KG1 (cell line): ENCODE results near the gene SEC14L1.

Source experiments
- DNase-seq: peaks from one replicate; lab custom pipeline; 2025; lab: John Stamatoyannopoulos, UW

SEC14L1 gene

DNA sequence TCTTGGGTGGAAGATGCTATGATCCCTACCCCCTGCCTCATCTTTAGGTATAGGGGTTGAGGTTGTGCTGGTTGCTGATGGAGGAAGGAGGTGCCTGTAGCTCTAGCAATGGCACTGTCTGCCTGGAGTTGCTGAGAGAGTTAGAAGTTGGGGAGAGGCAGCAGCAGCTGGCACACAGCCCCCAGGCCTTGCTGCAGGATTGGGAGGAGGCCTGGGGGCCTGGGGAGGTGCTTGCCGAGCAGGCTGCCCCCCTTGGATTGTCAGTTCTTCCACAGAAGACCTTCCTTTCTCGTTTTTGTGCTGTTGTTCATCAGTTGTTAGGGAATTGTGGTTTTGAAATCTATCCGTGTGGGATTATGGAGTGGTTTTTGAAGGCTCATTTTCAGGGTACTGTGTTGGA lies 52.9 kb downstream of the SEC14L1 start:
- no peak for DNase-seq

DNA sequence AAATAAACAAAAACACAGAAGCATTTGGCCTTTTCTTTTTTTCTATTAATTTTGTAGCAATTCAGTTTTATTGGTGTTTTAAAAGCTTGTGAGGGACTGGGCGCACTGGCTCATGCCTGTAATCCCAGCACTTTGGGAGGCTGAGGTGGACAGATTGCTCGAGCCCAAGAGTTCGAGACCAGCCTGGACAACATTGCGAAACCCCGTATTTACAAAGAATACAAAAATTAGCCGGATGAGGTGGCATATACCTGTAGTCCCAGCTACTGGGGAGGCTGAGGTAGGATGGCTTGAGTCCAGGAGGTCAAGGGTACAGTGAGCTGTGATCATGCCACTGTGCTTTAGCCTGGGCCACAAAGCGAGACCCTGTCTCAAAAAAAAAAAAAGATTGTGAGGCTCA lies 53.4 kb downstream of the SEC14L1 start:
- DNase-seq = no peak

DNA sequence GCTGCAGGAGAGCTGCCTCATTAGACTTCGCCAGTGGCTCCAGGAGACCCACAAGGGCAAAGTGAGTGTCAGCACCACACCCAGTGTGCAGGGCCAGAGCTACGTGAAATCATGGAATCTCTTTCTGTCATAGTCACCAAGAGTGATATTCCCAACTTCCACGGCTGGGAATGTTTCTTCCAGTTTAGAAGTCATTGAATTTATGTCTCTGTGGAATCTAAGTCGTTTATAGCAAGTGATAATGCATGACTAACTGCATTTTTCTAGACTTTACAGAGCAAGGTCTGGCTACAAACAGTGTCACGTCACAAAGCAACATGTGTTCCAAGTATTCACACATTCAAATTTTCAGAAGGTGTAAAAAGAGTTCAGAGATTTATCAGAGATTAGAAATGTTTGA lies 55.5 kb downstream of the SEC14L1 start:
- no peak for DNase-seq

DNA sequence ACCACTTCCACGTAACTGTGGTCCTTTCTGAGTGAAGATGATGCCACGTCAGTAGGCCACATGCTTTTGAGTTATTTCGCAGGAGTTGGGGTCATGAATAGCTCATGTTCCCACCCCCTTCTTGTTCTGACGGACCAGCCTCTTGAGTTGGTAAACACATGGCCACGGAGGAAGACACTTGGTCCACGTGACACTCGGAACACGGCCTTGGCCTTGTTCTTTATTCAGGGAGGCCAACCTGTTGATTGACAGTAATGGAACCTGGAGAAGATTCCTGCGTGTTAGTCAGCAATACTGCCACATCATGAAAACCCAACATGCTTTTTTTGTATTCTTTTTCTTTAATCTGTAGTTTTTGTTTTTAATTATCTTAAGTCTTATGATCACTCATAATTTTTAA lies 56.3 kb downstream of the SEC14L1 start:
- no peak for DNase-seq

DNA sequence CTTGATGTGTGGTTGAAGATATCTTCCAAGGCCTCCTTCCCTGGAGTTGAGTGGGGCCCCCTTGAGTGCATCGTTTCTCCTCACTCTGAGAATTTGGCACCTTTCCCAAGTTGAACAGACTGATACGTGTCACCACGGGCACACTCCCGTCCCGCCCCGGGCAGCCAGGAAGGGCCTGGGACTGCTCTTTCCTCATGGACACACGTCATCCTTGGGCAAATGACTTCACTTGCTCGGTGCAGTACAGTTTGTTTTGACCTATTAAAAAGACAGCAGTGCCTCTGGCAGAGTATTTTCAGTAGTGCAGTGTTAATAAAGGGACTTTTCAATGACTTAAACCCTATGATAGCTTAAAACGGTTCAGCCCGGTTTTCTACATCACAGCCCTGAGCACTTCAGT lies 59.9 kb downstream of the SEC14L1 start:
- no peak for DNase-seq

DNA sequence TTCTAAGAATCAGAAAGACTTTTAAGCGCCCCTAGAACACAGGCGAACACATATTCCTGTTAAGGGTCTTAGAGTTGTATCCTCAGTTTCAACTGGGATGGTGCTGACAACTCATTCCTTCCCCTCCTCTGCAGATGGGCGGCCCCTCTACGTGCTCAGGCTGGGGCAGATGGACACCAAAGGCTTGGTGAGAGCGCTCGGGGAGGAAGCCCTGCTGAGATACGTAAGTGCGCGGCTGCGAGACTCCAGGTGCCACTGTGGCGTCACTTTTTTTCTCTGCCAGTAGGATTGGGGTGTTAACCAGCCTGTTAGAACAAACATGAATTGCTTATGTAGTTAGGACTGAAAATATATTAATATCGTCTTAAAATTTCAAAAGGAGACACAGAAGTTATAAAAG lies 62.7 kb downstream of the SEC14L1 start:
- no peak for DNase-seq

DNA sequence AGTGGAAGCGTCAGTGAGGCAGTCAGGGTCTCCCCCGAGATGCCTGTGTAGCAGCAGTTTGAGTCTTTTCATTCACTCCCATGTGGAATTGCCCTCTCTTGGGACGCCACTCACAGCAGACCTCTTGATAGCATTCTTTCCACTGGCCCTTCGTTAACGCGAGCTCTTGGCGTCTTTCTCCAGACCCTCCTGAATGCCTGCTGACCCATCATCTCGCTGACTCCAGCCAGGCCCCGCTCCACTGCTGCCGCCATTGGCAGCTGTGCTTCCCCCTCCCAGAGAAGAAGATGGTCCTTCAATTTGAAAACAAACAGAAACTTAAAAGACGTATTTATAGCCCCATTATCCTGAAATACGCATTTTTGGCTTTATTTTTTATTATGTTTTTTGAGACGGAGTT lies 63.1 kb downstream of the SEC14L1 start:
- no peak for DNase-seq

DNA sequence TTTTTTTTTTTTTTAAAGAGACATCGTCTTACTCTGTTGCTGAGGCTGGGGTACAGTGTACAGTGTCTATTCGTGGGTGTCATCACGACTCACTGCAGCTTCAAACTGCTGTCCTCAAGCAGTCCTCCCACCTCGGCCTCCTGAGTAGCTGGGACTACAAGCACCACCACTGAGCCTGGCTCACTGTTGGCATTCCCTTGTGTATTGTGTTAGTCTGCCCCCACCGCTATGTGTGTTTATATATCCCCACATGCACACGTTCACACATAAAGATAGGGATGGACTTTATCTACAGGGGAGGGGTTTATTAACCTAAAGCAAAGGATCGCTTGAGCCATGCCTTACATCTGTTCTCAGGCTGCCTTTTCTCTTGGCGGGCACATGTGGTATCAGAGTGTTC lies 63.8 kb downstream of the SEC14L1 start:
- DNase-seq = no peak

DNA sequence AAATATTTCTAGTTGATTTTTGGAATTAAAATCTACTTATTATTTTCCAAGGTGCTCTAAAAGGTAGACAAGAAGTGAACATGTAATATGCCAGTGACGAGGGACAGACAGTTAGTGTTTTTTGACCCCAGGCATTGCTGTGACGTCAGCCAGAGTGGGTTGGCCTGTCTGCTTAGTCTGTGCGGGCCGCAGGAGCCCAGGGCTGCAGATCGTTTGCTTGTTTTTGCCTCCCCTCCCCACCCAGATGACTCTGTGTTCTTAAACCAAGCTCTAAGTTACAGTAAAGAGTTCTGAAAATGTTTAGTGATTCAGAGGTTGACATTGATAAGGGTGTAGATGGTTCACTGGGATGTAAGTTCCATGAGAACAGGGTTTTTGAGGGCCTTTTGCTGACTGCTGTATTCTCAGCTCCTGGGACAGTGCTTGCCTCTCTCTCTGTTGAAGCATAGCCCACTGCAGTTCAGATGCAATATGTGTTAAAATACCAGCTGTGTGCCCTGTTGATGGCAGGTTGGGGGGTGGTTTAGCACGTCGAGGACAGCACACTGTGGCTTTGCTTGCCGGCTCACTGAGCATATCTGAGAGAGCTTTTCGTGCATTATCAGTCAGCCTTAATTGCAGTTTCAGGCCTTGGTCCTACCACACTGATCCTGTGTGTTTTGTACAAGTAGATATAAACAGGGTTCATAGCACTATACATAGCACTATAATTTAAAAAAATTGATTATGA lies 64.8 kb downstream of the SEC14L1 start:
- DNase-seq = no peak

DNA sequence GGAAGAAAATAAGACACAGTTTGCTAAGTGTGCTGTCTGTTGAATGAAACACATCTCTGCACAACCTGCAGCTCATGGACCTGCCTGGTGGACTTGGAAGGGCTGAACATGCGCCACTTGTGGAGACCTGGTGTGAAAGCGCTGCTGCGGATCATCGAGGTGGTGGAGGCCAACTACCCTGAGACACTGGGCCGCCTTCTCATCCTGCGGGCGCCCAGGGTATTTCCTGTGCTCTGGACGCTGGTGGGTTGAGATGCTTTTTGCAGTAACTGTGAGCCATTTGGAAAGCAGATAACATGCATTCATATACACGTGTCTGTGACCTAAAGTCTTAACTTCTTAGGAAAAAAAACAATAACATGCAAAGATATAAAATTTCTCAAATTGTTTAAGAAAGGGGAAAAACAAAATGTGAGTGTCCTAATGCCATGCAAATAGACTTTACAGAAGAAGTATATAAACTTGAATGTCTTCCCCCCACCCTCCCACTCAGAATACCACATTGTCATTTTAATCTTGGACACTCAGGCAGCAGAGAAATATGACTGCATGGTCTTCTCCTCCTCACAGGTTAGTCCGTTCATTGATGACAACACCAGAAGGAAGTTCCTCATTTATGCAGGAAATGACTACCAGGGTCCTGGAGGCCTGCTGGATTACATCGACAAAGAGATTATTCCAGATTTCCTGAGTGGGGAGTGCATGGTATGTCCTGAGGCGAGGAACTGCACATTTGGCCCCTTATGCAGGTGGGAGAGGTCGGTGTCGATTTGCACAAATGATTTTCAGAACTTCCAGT lies 65.6 kb downstream of the SEC14L1 start:
- DNase-seq = peak; percentile 15

DNA sequence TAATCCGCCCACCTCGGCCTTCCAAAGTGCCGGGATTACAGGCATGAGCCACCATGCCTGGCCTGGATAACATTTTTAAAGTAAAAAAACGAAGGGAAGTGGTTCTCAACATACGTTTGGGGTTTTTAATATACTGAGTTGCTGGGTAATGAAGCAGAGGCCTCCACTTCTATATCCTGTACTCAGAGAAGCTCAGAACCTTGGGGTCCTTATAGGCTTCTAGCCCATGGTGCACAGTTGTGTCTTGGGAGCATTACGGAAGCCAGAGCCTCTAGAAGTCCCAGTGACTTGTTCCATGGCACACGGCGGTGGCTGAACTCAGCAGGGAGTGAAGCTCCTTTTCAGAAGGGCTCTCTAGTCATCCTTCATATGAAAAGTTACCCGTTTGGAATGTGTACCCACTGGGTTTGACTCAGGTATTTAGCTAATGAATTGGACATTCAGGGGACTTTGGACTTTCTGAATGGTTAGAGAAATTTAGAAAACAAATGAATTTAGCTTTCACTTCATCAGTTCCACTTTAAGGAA lies 67.0 kb downstream of the SEC14L1 start:
- no peak for DNase-seq

DNA sequence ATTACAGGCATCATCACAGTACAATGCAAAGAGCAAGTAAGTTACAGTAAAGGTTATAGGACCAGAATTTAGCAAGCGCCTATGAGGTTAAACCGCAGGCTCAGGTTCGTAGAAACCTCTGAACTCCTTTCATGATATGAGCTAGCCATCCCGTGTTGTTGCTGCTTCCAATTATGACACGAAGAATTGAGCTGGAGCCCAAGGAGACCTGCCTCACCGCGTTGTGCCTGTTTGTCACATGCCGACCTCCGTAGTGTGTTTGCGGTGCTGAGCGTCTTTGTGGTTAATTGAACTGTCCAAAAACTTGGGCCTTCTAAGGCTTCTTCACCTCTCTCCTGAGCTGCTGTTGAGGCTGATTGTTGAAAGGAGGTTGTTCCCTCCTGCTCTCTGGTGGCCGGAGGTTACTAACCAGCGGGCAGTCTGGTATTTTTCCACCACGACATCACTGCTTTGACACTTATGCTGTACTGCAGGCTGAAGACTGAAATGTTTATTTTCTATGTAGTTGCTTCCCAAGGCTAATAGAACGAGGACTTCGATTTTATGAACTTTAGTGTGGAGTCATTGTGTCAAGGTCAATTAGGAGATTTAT lies 67.5 kb downstream of the SEC14L1 start:
- DNase-seq = no peak

DNA sequence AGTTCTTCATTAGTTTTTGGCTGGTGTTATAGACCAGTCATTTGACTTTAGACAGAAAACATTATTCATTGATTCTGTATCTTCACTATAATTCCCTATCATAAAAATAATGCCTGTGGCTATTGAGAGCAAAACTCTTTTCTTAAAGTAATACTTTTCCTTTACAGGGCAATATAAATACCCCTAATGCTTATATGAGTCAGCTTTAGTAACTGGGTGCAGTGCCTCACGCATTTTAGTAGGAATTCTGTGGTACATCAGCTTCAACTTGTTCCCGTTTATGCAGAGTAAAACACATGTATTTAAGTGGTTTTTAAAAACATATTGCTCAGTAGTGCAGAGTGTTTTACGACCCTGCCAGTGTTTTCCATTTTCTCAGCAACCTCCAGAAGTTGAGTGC lies 68.1 kb downstream of the SEC14L1 start:
- DNase-seq = no peak

DNA sequence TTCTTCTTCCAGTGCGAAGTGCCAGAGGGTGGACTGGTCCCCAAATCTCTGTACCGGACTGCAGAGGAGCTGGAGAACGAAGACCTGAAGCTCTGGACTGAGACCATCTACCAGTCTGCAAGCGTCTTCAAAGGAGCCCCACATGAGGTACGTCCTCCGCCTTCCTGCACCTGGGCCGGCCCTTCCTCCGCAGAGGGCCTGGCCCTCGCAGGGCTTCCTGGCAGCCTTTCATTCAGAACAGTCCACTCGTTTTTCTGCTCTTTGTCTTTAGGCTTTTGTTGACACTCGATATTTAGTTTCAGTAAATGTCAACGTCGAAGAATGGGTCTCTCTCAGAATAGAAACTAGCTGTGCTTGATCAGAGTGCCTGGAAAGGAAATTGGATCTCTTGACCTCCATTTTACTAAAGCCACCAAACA lies 68.6 kb downstream of the SEC14L1 start:
- no peak for DNase-seq

DNA sequence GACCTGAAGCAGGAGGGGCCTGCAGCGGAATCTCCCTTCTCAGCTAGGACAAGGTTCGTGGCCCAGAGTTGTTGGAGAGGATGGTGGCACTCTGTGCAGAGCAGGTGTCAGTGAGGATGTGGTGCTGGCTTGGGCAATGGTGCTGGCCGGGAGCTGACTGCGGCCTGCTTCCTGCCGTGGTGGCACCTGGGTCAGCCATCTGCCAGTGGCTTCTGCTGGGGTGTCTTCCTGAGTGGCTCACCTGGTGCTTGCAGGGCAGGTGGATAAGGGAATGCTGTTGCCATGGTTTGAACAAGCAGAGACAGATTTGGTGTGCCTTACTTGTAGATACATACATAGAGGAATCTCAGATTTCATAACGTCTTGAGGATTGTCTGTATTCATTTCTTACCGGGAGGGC lies 69.6 kb downstream of the SEC14L1 start:
- no peak for DNase-seq

DNA sequence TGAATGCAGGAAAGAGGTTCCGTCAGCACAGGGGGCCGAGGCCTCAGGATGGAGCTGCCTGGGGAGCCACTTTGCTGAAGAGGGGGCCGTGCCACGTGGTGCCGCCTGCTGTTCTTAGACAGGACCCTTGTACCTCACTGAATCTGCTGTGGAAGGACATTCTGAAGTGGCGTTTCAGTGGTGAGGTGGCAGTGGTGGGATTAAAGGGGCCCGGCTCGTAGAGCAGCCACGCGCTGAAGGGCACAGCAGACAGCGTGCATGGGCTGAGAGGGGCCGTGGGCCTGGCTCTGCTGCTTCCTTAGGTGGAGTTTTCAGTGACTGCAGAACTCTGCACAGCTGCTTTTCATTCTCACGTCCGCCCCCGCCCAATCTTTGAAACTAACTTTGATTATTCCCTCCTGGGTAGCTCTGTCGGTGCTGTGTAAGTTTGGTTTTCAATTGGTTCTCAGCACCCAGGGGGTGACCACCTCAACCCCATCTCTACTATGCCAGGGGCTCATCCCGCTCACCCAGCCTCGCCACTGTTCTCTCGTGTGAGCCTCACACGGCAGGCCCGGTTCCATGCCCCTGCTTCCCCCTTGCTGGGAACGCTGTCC lies 70.3 kb downstream of the SEC14L1 start:
- DNase-seq = no peak

DNA sequence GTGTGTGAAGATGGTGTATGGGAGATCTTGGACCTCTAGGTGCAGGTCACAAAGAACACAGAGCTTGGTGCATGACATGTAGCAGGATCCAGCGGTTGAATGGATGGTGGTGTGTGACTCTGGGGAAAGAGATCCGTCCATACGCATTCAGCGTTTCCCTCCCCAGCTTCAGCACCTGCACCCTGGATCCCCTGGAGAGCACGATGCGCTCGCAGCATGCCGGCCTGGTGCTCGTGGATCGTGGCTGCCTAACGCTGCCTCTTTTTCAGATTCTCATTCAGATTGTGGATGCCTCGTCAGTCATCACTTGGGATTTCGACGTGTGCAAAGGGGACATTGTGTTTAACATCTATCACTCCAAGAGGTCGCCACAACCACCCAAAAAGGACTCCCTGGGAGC lies 70.9 kb downstream of the SEC14L1 start:
- no peak for DNase-seq

DNA sequence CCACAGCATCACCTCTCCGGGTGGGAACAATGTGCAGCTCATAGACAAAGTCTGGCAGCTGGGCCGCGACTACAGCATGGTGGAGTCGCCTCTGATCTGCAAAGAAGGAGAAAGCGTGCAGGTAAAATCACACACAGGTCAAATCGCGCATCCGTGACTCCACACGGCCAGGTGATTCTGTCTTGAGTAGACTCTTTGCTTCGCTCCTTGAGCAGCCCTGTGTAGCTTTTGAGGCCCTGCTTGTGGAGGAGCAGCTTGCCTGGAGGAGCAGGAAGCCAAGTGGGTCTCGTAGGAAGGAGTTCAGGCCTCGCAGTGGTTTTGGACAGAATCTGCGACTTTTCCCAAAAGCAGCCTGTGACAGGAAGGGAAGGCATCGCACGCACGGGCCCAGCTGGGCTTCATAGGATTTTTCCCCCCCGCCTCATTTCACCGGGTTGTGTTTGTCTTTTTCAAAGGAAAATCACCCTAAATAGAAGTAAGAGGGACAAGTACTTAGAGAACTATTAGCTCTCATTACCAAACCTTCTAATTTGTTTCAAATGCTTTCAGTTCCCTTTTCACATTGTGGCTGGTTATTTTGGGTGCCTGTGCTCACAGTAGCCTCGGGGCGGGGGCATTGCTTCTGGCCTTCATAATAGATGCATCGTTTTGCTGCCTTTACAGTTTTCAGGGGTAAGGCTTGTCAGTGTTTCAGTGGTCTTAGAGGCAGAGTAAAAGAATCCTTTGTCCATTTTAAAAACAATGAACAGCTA lies 71.5 kb downstream of the SEC14L1 start:
- no peak for DNase-seq

DNA sequence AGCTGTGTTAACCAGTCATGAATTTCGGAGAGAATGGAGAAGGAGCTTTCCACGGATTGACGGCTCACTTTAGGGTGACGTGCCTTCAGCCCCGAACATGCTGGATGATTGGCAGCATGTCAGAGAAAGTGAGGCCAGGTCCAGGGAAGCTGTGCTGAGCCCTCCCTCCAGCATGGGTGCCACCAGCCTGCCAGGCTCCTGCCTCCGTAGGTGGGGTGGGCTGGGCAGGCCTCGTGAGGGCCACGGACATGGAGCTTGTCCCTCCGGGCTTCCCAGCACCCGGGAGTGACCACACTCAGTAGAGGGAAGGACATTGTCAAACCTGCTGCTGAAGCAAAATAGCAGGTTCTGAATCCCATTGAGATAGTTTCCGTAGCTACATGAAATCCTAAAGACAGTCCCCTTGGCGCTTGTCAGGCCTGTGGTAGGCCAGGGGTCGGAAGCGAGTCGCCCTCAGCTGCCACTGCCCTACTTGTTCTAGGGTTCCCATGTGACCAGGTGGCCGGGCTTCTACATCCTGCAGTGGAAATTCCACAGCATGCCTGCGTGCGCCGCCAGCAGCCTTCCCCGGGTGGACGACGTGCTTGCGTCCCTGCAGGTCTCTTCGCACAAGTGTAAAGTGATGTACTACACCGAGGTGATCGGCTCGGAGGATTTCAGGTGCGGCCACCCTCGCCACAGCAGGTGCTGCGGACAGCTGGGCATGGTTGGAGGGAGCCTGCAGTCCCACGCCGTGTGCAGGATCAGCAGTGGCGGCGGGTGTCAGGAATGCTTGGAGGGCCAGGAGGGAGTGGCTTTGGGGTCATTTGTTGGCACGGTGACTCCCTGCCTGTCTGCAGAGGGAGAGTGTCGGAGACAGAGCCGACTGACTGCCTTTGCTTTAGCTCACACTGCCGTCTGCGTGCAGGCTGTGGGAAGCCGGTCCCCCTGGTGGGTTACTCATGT lies 72.3 kb downstream of the SEC14L1 start:
- no peak for DNase-seq

DNA sequence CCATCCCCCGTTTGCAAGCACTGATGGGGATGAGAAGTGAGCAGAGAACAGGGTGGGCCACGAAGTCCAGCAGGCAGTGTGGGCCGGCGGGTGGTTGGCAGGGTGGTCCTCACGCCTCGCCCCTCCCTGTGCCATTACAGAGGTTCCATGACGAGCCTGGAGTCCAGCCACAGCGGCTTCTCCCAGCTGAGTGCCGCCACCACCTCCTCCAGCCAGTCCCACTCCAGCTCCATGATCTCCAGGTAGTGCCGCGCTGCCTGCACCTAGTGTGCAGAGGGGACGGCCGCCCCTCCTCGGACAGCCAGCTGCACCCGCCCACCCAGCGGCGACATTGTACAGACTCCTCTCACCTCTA lies 73.0 kb downstream of the SEC14L1 start:
- no peak for DNase-seq

DNA sequence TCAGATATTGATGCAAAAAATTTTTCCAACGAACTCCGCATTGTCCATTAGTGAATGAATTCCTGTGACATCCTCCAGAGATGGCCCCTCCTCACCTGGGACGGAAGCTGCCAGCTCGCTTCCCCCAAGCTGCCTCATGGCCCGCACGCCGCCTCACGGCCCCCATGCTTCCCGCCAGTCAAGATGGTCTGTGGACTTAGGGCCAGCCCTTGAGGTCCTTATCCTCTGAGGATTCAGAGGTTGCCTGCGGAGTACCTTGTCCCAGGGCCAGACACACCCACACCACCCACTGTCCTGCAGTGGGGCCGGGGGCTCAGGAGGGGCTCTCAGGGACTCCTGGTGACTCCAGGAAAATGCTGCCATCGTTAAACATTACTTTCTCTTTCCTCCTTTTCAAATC lies 73.6 kb downstream of the SEC14L1 start:
- DNase-seq = no peak
